Measurements from ENCODE around the gene MAML3.

The MAML3 gene

DNA sequence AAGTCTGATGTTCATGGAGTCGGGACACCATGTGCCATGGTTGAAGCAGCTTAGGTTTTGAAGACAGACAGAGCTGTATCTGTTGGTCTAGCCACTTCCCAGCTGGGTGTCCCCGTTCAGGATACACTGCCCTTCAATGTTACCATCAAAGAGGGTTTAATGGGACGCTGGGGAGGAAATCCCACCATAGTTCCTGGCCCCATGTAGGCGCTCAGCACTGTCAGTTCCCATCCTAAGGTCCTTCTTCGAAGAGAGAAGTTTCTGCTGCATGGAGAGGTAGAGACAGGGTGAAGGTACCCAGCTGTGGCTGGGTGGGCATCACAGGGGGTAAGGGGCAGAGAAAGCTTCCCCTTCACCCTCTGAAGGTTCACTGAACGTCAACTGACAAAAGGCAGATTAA lies 484.6 kb downstream of the MAML3 start:
- DNase-seq: no peak

DNA sequence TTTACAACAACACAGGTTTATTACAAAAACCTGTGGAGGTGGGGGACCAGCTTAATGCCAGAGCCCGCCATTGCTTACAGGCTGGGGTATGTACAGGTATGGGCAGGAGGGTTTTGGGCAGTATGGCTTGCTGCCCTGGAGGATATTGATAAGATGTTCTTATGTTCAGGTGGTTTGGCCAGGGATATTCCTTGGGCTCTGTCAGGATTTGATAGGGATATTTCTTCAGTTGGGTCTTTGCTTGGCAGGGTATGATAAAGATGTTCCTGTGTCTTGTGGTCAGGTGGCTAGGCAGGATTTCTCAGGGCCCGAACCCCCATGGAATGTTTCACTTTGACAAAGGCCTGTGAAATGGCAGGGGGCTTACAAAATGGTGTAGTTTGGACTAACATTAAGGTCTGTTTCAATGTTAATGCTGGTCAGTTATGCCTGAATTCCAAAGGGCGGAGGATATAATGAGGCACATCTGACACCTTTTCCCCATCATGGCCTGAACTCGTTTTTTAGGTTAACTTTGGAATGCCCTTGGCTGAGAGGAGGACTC lies 485.3 kb downstream of the MAML3 start:
- no peak for DNase-seq

DNA sequence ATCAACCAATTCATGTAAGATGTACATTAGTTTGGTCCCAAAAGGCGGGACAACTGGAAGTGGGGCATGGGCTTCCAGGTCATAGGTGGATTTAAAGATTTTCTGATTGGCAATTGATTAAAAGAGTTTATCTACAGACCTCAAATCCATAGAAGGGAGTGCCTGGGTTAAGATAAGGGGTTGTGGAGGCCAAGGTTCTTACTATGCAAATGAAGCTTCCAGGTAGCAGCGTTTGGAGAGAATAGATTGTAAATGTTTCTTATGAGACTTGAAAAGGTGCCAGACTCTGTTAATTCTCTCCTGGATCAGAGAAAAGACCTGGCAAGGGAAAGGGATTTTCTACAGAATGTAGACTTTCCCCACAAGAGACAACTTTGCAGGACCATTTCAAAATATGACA lies 485.9 kb downstream of the MAML3 start:
- no peak for DNase-seq
